SK-N-SH (cell line): ENCODE measurements around the gene CACNG5. TPM values are rescaled to one million over a fixed set of nuclear protein-coding genes. Genes with fewer than 3 reads are reported as not detected.

ENCODE experiments used
- CTCF ChIA-PET: fragments of 300-600, 350-600 bp; formaldehyde crosslinking; extraction: SDS; loops from one replicate; lab custom pipeline; 2021; lab: Yijun Ruan, JAX
- POLR2A ChIA-PET: fragments of 350-600 bp; sonication (Branson Sonifier 250); formaldehyde crosslinking; extraction: SDS; loops from one replicate; lab custom pipeline; 2020; ENCODE audit warnings: antibody characterized with exemption, inconsistent platforms; lab: Yijun Ruan, JAX
- DNase-seq: peaks from one replicate; pipeline ENCODE4 v3.0.0; 2012
- H2AFZ ChIP-seq: fragments of 200-600 bp; sonication (generic); 2 replicates; pipeline ENCODE4 v1.8.1; 2016; ENCODE audit warnings: antibody characterized with exemption, mild to moderate bottlenecking, low read depth
- H3F3A ChIP-seq: fragments of 200-600 bp; sonication (generic); replicated peaks from 2 replicates; pipeline ENCODE3; 2016; ENCODE audit warnings: antibody characterized with exemption, mild to moderate bottlenecking; ENCODE audit not compliant: insufficient read depth
- H3K27ac ChIP-seq, 2 experiments: fragments of 200-500 bp in 1 of 2; fragments of 200-600 bp in 1 of 2; sonication (Bioruptor generic) in 1 of 2; sonication (generic), shearing (Covaris generic) in 1 of 2; 2 replicates each; pipeline versions ENCODE4 v1.5.1 to v1.6.1; 2014 to 2016; ENCODE audit warnings: low read depth in 2 of 2, inconsistent platforms in 1 of 2, low read length in 1 of 2, mild to moderate bottlenecking in 1 of 2, mixed read lengths in 1 of 2
- H3K27me3 ChIP-seq: fragments of 200-600 bp; sonication (generic), shearing (Covaris generic); 2 replicates; pipeline ENCODE4 v1.6.1; 2016; ENCODE audit warnings: mixed run types; ENCODE audit not compliant: insufficient read depth
- H3K36me3 ChIP-seq, 2 experiments: fragments of 200-500 bp in 1 of 2; fragments of 200-600 bp in 1 of 2; sonication (Bioruptor generic) in 1 of 2; sonication (generic) in 1 of 2; replicated peaks in 1 of 2; 2 replicates each; pipeline versions ENCODE3 to v1.5.1; 2014 to 2016; ENCODE audit warnings: low read length in 1 of 2, mild to moderate bottlenecking in 1 of 2; ENCODE audit not compliant: insufficient read depth in 2 of 2, control insufficient read depth in 1 of 2
- H3K4me1 ChIP-seq, 2 experiments: fragments of 200-500 bp in 1 of 2; fragments of 200-600 bp in 1 of 2; sonication (Bioruptor generic) in 1 of 2; sonication (generic), shearing (Covaris generic) in 1 of 2; 2 replicates each; pipeline versions ENCODE4 v1.5.1 to v1.6.1; 2014 to 2016; ENCODE audit warnings: low read depth in 1 of 2, low read length in 1 of 2, mixed run types in 1 of 2; ENCODE audit not compliant: insufficient read depth in 2 of 2, control insufficient read depth in 1 of 2
- H3K4me2 ChIP-seq: fragments of 200-600 bp; sonication (generic), shearing (Covaris generic); 2 replicates; pipeline ENCODE4 v1.6.1; 2017; ENCODE audit warnings: mixed run types
- H3K4me3 ChIP-seq, 2 experiments: fragments of 200-500 bp in 1 of 2; fragments of 200-600 bp in 1 of 2; sonication (Bioruptor generic) in 1 of 2; sonication (generic), shearing (Covaris generic) in 1 of 2; 2 replicates each; pipeline versions ENCODE4 v1.5.1 to v1.8.1; 2014 to 2016; ENCODE audit warnings: low read depth in 2 of 2, inconsistent platforms in 1 of 2, low read length in 1 of 2, mild to moderate bottlenecking in 1 of 2, mixed read lengths in 1 of 2, moderate library complexity in 1 of 2
- H3K79me2 ChIP-seq: fragments of 200-600 bp; sonication (generic); 2 replicates; pipeline ENCODE4 v1.8.1; 2017; ENCODE audit warnings: mild to moderate bottlenecking; ENCODE audit not compliant: insufficient read depth
- H3K9ac ChIP-seq: fragments of 200-600 bp; sonication (generic); 2 replicates; pipeline ENCODE4 v1.6.1; 2017; ENCODE audit warnings: mixed run types
- H3K9me2 ChIP-seq: fragments of 200-600 bp; sonication (generic); 2 replicates; pipeline ENCODE4 v1.6.1; 2017; ENCODE audit warnings: mixed run types
- H3K9me3 ChIP-seq: fragments of 200-600 bp; sonication (generic); 2 replicates; pipeline ENCODE4 v1.6.1; 2017; ENCODE audit warnings: mixed run types, mild to moderate bottlenecking, moderate library complexity
- H4K20me1 ChIP-seq: fragments of 200-600 bp; sonication (generic); 2 replicates; pipeline ENCODE4 v1.6.1; 2017; ENCODE audit warnings: mild to moderate bottlenecking, mixed run types; ENCODE audit not compliant: insufficient read depth
- CHD2 ChIP-seq: fragments of 150-350 bp; IDR thresholded peaks from 2 replicates; pipeline ENCODE4 v1.6.1; 2018; ENCODE audit warnings: low read length; ENCODE audit not compliant: partially characterized antibody
- ELF1 ChIP-seq: IDR thresholded peaks from 2 replicates; pipeline ENCODE4 v1.4.0; 2012
- EZH2phosphoT487 ChIP-seq: fragments of 200-600 bp; sonication (generic); IDR thresholded peaks from 2 replicates; pipeline ENCODE4 v1.6.1; 2017; ENCODE audit warnings: low read depth, mixed run types, mild to moderate bottlenecking, antibody characterized with exemption, moderate library complexity, borderline replicate concordance
- FOSL2 ChIP-seq: IDR thresholded peaks from 2 replicates; pipeline ENCODE4 v1.4.0; 2012; ENCODE audit warnings: low read depth, mild to moderate bottlenecking, moderate library complexity, borderline replicate concordance
- FOXJ3 ChIP-seq: sonication (generic); formaldehyde crosslinking; IDR thresholded peaks from 2 replicates; pipeline ENCODE4 v1.5.1; 2020; ENCODE audit warnings: mild to moderate bottlenecking, missing genetic modification reagents
- FOXM1 ChIP-seq: IDR thresholded peaks from 2 replicates; pipeline ENCODE4 v1.4.0; 2012; ENCODE audit warnings: low read depth, mild to moderate bottlenecking
- GABPA ChIP-seq: IDR thresholded peaks from 2 replicates; pipeline ENCODE4 v1.4.0; 2012; ENCODE audit warnings: low read depth, mild to moderate bottlenecking
- MEF2A ChIP-seq: IDR thresholded peaks from 2 replicates; pipeline ENCODE4 v1.4.0; 2012; ENCODE audit warnings: low read depth, borderline replicate concordance
- NFIC ChIP-seq: IDR thresholded peaks from 2 replicates; pipeline ENCODE4 v1.4.0; 2012; ENCODE audit warnings: borderline replicate concordance
- NRF1 ChIP-seq: IDR thresholded peaks from 2 replicates; pipeline ENCODE4 v1.6.1; 2012; ENCODE audit warnings: low read depth, mild to moderate bottlenecking, low read length
- PBX3 ChIP-seq: IDR thresholded peaks from 2 replicates; pipeline ENCODE4; 2012
- POLR2AphosphoS5 ChIP-seq: IDR thresholded peaks from 2 replicates; pipeline ENCODE4 v1.6.1; 2012; ENCODE audit warnings: low read depth, low read length
- RAD21 ChIP-seq: IDR thresholded peaks from 2 replicates; pipeline ENCODE4 v1.6.1; 2012; ENCODE audit warnings: mild to moderate bottlenecking, low read length
- RCOR1 ChIP-seq: fragments of 150-350 bp; IDR thresholded peaks from 2 replicates; pipeline ENCODE4 v1.6.1; 2017; ENCODE audit warnings: antibody characterized with exemption, low read length
- RFX5 ChIP-seq: IDR thresholded peaks from 2 replicates; pipeline ENCODE4 v1.6.1; 2012; ENCODE audit warnings: mild to moderate bottlenecking, improper control_type of control experiment, low read length
- RXRA ChIP-seq: IDR thresholded peaks from 2 replicates; pipeline ENCODE4 v1.4.0; 2012; ENCODE audit warnings: low read depth, mild to moderate bottlenecking, borderline replicate concordance
- TCF12 ChIP-seq: IDR thresholded peaks from 2 replicates; pipeline ENCODE4 v1.4.0; 2012
- TEAD4 ChIP-seq: IDR thresholded peaks from 2 replicates; pipeline ENCODE4 v1.4.0; 2012; ENCODE audit warnings: mild to moderate bottlenecking, borderline replicate concordance; ENCODE audit not compliant: insufficient read depth
- YY1 ChIP-seq: IDR thresholded peaks from 2 replicates; pipeline ENCODE4 v1.4.0; 2012; ENCODE audit warnings: low read depth, mild to moderate bottlenecking
- WGBS: methylation state at CpG from one replicate; pipeline ENCODE4 v1.1.6; 2017; ENCODE audit warnings: low lambda C conversion rate; 5-methylcytosine and 5-hydroxymethylcytosine counted together
- polyA plus RNA-seq, 3 experiments: library from polyadenylated mRNA; depleted of rRNA; stranded (reverse); fragments of >200 nt; gene quantifications; 2 replicates each; pipeline ENCODE4 v1.2.3, GENCODE V29; 2012
- TF ChIP-seq, protein P1 (sequence below): IDR thresholded peaks from 2 replicates; pipeline ENCODE4 v1.6.1; 2012; ENCODE audit warnings: mild to moderate bottlenecking, low read depth, low read length, moderate library complexity

CACNG5 gene
- polyA plus RNA-seq, 1 of the 3 experiments (the other 2 are of a cell fraction) = 0.10 TPM

DNA sequence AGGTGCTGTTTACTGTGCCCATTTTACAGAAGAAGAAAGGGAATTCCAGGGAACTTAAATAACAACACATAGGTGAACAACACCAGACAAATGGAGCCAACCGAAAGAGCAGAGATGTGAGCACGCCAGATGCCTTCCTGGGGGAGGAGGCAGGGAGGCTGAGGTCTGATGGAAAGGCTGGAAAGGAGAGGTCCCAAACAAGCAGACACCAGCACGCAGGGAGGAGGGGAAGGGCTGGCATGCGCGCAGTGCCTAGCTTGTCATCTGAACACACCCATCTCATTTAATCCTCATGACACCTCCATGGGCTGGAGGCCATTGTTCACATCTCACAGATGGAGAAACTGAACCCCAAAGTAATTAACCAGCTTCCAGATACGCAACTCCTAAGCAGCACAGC is 20.9 kb upstream of the CACNG5 start:
- CTCF ChIA-PET = interaction anchor here (1.4 to 1.5 kb wide), 2 partner anchors 86 kb away, joined by 4 to 5 read pairs; no protein-coding TSS in a partner anchor

GRCh38 chr17:66814570-66814969 is 20.3 kb upstream of the CACNG5 start:
- Histone ChIP-seq H3K9me3 (peaks cover 4% of the 10 kb centered on the region; the same call in 1 of the 2 replicates), H3K4me3 (no peak overlapping the region), H3K27ac (no peak overlapping the region), H3K79me2 (no peaks in the 10 kb centered on the region), H3K9me2 (no peaks in the 10 kb centered on the region), H3K4me2 (no peak overlapping the region), H3K9ac (no peak overlapping the region), H3K36me3 (peaks cover under 1 to 8% of the 10 kb centered on the region in 2 experiments), H3K27me3 (no peaks in the 10 kb centered on the region), H3K4me1 (no peaks in the 10 kb centered on the region), H3F3A (peaks cover 11% of the 10 kb centered on the region), H2AFZ (no peak overlapping the region), H4K20me1 (no peaks in the 10 kb centered on the region)
- DNase-seq = no peak
- POLR2A ChIA-PET = no interaction called here
- CTCF ChIA-PET = interaction anchor here (1.4 kb wide), 1 partner anchor 87 kb away, joined by 5 read pairs; no protein-coding TSS in a partner anchor
- whole genome bisulfite sequencing = 56% methylated on average over 5 of the region's 5 CpGs
- TF ChIP-seq RCOR1 (no peak), FOXM1 (no peak), TCF12 (no peak), MEF2A (no peak), TEAD4 (no peak)
- TF ChIP-seq, protein P1, sequence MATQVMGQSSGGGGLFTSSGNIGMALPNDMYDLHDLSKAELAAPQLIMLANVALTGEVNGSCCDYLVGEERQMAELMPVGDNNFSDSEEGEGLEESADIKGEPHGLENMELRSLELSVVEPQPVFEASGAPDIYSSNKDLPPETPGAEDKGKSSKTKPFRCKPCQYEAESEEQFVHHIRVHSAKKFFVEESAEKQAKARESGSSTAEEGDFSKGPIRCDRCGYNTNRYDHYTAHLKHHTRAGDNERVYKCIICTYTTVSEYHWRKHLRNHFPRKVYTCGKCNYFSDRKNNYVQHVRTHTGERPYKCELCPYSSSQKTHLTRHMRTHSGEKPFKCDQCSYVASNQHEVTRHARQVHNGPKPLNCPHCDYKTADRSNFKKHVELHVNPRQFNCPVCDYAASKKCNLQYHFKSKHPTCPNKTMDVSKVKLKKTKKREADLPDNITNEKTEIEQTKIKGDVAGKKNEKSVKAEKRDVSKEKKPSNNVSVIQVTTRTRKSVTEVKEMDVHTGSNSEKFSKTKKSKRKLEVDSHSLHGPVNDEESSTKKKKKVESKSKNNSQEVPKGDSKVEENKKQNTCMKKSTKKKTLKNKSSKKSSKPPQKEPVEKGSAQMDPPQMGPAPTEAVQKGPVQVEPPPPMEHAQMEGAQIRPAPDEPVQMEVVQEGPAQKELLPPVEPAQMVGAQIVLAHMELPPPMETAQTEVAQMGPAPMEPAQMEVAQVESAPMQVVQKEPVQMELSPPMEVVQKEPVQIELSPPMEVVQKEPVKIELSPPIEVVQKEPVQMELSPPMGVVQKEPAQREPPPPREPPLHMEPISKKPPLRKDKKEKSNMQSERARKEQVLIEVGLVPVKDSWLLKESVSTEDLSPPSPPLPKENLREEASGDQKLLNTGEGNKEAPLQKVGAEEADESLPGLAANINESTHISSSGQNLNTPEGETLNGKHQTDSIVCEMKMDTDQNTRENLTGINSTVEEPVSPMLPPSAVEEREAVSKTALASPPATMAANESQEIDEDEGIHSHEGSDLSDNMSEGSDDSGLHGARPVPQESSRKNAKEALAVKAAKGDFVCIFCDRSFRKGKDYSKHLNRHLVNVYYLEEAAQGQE = no peak

More for the DNA sequence above, 20.9 kb upstream of the CACNG5 start:
- Histone ChIP-seq H3K4me2 (no peak overlapping the region), H3K27ac (no peak overlapping the region), H3K9me2 (no peaks in the 10 kb centered on the region), H3K9me3 (peaks cover 4% of the 10 kb centered on the region; the same call in 1 of the 2 replicates), H3K36me3 (peaks cover 6 to 13% of the 10 kb centered on the region in 2 experiments), H4K20me1 (no peaks in the 10 kb centered on the region), H3K79me2 (no peaks in the 10 kb centered on the region), H2AFZ (no peak overlapping the region), H3F3A (peaks cover 16% of the 10 kb centered on the region), H3K4me3 (no peak overlapping the region), H3K27me3 (no peaks in the 10 kb centered on the region), H3K4me1 (no peaks in the 10 kb centered on the region), H3K9ac (no peak overlapping the region)
- no peak; the same call in 1 of the 2 replicates for TF ChIP-seq POLR2AphosphoS5
- no peak for TF ChIP-seq NRF1
- no peak for TF ChIP-seq NFIC
- TF ChIP-seq FOXJ3 = no peak
- no peak for TF ChIP-seq RAD21
- TF ChIP-seq EZH2phosphoT487 = no peak
- no peak for TF ChIP-seq YY1
- no peak for TF ChIP-seq CHD2
- TF ChIP-seq RFX5 = no peak
- TF ChIP-seq RXRA = no peak
- TF ChIP-seq PBX3 = no peak
- TF ChIP-seq TEAD4 = no peak
- no peak for TF ChIP-seq GABPA
- TF ChIP-seq ELF1 = no peak
- no peak for TF ChIP-seq FOSL2
- no peak for TF ChIP-seq TCF12
- no peak for DNase-seq
- WGBS = 83% methylated on average over 5 of the region's 6 CpGs
- POLR2A ChIA-PET = no interaction called here
